HG03025 (cell line): ENCODE data around the gene SYNGR2.

Experiments
- ATAC-seq: cut with Tn5 transposase; IDR thresholded peaks from one replicate; pipeline ENCODE4 v1.9.1; 2021; ENCODE audit warnings: mild to moderate bottlenecking, moderate library complexity; ENCODE audit not compliant: unreplicated experiment, low FRiP score

Gene SYNGR2

DNA sequence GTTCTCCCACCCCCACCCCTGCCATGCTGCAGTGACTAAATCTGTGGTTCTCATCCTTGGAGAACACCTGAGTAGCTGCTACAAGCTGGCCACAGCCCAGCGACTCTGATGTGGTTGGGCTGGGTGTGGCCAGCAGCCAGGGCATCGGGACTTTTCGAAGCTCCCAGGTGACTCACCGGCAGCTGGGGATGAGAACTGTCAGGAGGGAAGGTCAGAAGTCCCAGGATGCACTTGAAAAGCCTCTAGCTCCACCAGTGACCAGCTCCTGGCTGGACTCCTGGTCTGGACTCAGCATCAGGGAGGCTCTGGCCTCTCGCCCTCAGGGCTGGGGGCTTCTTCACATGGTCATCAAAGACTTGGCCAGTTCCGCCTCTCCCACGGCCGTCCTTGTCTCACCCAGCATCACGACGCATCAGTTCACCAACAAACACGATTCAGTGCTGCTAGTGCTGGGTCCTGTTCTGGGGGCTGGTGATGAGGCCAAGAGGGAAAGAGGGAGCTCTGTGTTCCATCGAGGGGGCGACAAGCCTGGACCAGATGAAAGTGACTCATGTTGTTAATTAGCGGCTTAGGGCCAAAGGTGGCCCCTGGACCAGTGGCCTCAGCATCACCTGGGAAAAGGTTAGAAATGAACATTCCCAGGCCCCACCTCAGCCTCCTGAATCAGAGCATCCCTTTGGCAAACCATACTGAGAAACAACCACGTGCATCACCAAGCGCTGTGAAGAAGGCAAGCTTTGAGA lies 26.1 kb upstream of the SYNGR2 start:
- ATAC-seq: no peak

DNA sequence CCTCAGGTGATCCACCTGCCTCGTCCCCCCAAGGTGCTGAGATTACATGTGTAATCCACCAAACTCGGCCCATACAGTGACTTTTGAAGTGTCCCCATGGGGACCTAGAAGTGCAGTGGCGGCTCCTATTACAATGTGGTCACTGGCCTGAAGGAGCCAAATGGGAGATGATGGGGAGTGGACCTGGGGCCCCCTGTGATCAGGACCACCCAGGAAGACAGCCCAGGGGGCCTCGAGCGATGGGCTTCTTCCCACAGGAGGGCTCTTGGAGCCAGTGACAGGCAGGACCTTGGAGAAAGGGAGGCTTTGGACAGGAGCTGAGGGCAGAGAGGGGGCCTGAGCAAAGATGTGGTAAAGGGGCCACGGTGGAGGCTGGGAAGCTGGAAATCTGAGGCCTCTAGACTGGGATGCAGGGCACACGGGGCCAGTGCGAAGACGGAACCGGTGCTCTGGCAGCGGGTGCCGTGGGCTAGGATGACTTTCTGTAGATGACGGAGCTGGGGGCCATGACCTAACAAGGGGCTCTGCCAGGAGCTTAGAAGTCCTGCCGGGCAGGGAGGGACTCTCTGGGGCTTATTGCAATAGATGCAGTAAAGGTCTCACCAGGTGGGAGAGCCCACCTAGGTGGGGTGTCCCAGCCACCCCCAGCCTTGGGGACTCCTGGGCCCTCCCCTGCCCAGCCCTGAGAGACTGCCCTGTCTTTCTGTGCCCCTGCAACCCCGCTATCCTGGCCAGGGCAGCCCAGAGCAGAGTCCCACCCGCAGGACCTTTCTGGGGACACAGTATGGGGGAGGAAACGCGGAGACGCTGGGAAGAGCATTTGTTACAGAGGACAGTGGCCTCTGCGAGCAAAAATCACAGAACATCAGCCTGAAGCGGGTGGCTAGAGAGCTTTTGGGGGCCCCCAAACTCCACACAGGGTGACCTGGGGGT lies 24.9 kb upstream of the SYNGR2 start:
- no peak for ATAC-seq

DNA sequence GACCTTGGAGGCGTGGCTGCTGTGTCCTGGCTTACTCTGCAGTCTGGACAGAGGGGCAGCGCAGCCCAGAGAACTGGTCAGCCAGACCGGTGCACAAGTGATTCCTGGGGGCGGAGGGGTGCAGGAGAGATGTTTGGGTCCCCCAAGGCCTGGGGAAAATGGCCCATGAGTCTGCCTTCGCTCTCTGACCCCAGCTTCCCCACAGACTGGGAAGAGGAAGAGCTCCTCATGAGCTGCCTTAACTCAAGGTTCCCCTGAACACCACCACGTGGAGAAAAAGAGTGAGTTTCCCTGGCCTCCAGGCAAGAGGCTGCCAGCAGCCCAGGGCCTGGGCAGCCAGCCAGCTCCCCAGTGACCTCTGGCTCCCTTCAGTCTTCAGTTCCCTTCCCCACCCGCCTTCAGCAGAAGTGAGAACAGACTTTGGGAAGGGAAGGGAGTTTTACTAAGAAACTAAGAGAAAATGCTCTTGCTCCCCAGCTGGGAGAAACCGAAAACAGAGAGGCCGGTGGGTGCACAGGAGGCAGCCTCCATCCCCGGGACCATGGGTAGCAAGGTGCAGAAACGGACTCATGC lies 24.1 kb upstream of the SYNGR2 start:
- ATAC-seq: no peak

DNA sequence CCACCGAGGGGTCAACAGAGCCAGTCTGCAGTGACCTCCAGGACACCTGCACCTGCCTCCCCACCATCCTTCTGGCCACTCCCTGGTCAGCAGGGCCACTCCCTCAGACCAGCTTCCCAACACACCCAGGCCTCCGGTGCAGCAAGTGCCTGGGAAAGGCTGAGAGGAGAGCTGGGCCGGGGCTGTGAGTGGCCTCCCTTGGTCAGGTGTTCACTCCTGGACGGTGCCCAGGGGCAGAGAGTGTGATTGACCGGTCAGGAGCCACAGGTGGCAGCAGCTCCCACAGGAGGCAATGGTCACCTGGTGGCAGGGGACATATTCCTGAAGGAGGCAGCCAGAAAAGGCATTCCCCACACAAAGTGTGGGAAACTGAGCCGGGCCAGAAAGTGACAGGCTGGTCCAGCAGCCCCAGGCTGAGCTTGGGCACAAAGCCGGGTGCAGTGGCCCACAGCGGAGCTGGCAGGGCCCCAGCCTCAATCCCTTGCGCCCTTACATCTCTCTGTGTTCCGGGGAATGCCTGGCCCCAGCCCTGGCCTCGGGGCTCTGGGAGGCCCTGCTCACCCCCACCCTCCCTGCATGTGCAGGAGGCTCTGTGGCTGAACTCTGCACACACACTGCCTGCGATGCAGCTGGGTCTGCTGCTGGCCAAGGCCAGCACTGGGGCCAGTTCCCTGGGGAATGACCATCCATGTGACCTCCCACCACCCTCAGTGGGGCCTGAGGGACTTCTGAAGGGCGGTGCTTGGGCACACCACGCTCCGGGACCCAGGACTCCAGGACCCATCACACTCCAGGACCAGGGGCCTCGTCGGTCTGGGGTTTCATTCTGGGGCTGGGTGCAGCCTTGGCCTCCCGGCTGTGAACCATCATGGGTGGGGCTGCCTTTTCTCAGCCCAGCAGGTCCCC lies 23.4 kb upstream of the SYNGR2 start:
- no peak for ATAC-seq

DNA sequence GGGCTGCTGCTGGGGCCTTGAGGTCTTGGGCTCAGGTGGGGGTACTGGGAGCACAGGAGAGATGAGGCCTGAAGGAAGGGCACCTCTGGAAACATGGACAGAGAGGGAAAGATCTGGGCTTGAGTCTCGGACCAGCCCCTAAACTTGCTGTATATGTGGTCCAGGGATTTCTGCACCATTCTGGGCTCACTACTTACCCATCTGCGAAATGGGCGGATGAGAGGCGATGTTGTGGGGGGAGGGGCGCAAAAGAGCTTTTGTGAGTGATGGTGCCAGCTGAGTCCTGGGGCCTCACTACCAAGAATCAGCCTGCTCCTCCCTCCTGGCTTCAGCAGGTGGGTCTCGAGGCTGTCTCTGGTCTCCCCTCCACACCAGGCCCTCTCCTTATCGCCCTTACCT lies 21.9 kb upstream of the SYNGR2 start:
- ATAC-seq: no peak

DNA sequence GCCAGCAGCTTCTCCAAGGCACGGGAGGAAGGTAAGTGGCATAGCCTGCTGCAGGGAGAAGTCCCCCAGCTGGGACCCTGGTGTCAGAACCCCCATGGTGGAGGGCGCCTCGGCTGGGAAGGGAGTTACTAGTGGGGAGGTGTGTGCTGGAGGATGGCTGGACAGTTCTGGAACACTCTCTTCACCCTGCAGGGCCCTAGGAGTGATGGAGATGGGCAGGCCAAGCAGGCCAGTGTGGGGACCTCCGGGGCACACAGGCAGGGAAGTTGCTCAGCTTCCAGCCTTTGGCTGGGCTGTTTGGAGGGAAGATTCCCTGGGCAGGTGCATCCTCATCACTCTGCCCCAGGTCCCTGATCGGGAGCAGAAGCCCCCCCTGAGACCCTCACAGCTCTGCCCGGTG lies 21.5 kb upstream of the SYNGR2 start:
- ATAC-seq: no peak

DNA sequence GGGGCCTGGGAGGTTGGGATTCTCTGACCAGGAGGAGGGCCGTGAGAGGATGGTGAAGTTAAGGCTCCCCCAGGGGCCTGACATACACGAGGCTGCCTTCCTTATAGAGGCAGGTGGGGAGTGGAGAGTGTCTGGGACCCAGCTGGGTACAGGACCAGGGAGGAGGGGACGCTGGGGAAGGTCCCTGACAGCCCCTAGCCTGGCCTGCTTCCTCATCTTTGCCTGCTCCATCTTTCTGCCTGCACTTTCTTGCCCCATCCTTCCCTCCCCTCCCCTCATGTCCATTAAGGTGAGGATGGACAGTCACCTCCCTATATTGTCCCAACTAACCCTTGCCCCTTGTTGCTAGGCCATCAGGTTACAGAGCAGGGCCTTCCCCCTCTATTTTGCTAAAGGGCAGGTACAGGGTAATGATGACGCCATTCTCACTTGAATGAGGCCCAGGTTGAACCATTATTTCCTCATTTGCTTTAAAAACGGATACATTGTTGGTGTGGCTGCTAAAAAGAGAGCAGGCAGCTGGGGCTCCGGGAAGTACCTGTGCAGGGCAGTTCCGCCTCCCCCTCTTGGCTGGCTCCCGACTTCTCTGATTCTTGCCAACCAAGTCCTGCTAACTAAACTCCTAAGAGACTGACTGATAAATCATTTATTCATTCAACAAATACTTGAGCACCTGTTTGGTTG lies 20.9 kb upstream of the SYNGR2 start:
- ATAC-seq: no peak

DNA sequence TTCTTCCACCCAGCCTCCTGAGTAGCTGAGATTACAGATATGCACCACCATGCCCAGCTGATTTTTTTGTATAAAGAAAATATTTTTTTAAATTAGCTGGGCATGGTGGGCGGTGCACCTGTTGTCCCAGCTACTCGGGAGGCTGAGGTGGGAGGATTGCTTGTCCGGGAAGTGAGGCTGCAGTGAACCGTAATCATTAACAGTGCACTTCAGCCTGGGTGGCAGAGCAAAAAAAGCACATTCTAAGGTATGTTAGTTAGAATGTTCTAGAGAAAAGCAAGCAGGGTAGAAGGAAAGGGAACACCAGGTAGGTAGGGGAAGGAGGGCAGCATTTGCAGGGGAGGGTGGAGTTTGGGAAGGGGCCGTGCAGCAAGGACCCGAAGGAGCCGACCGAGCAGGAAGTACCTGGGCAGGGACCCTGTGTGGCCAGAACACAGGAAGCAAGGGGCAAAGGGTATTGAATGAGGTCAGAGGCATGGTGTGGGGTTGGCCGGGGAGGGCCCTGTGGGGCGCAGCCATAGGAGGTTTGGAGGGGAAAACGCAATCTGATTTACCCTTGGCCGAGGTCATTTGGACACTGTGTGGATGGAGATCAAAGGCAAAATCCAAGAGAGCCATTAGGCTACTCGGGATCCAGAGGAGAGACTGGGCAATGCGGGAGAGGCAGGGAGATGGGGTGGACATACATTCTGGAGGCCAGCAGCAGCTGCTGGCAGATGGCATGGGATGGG lies 19.9 kb upstream of the SYNGR2 start:
- ATAC-seq: no peak

DNA sequence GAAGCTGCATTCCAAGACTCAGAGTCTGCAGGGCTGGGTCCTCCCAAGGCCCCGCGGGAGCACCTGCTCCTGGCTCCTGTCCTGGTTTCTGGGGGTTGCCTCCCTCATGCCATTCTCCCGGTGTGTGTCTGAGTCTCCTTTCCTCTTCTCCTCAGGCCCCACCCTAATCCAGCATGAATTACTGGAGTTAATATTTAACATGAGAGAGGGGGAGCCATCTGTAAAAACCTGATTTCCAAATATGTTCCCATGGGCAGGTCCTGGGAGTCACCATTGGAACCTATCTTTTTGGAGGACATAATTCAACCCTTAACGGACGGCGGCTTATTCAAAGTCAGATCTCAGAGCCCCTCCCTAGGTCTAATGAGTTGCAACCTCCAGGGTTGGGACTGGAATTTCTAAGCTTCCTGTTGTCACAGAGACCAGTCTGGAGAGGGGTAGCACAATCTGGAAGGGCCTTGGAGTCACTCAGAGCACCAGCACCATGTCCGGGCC lies 16.8 kb upstream of the SYNGR2 start:
- ATAC-seq: no peak

DNA sequence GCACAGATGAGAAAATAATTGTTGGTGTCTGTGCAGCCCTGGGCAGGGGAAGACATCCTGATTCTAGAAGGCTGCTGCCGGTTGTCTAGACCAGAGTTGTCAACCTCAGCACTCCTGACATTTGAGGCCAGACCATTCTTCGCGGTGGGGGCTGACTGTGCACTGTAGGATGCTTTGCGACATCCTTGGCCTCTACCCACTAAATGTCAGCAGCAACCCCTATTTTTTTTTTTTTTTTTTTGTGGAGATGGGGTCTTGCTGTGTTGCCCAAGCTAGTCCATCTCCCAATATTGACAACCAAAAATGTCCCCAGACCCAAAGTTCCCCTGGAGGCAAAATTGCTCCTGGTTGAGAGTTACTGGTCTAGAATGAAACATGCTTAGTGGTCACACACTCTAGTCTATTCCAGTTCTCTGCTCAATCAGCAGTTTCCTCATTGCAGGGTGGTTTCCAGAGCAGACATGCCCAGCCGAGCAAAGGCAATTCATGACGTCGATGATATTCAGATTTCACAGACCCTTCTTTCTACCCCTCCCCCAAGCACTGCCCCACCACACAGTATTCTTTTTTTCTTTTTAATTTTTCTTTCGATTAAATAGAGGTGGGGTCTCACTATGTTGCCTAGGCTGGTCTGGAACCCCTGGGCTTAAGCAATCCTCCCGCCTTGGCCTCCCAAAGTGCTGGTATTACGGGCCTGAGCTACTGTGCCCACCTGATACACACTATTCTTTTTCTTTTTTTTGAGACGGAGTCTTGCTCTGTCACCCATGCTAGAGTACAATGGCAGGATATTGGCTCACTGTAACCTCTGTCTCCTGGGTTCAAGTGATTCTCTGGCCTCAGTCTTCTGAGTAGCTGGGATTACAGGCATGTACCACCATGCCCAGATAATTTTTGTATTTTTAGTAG lies 13.2 kb upstream of the SYNGR2 start:
- ATAC-seq: no peak

DNA sequence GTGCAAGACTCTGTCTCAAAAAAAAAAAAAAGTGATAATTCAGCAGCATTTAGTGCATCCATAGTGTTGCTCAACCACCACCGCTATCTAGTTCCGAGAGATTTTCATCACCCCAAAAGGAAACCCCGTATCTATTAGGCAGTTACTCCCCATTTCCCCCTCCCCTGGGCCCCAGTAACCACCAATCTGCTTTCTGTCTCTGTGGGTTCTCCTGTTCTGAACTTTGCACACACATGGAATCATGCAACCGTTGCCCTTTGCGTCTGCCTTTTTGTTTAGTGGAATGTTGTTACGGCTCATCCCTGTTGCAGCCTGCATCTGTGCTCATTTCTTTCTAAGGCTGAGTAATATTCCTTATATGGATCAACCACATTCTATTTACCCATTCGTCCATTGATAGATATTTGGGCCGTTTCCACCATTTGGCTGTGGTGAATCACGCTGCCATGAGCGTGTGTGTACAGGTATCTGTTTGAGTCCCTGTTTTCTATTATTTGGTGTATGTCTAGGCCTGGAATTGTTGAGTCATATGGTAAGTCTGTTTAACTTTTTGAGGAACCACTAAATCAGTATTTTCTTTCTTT lies 8.7 kb upstream of the SYNGR2 start:
- no peak for ATAC-seq

DNA sequence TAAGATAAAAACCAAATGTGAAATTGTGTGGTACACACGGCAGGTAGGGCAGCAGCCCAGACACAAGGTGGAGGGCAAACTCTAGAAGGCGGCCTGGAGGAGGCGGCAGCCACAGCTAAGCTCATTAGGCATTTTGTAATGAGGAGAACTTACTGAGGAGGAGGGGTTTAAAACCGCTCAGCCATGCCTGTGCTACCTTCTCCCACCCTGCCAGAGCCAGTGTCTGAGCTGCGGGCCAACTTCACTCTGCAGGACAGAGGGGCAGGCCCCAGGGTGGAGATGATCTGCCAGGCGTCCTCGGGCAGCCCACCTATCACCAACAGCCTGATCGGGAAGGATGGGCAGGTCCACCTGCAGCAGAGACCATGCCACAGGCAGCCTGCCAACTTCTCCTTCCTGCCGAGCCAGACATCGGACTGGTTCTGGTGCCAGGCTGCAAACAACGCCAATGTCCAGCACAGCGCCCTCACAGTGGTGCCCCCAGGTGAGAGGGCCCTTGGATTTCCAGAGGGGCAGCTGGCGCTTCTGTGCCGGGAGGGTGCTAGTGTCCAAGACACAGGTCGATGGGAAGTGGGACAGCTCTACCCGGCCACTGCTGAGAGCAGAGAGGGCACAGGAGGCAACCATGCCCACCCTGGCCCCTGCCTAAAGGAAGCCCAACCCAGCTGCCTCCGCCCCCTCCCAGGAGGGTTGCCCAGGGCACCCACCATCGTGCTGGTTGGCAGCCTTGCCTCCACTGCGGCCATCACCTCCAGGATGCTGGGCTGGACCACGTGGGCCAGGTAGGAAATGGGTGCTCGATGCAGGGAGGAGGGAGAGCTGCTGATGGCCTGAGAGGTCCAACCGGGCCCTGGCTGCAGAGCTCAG lies 4.3 kb upstream of the SYNGR2 start:
- no peak for ATAC-seq

DNA sequence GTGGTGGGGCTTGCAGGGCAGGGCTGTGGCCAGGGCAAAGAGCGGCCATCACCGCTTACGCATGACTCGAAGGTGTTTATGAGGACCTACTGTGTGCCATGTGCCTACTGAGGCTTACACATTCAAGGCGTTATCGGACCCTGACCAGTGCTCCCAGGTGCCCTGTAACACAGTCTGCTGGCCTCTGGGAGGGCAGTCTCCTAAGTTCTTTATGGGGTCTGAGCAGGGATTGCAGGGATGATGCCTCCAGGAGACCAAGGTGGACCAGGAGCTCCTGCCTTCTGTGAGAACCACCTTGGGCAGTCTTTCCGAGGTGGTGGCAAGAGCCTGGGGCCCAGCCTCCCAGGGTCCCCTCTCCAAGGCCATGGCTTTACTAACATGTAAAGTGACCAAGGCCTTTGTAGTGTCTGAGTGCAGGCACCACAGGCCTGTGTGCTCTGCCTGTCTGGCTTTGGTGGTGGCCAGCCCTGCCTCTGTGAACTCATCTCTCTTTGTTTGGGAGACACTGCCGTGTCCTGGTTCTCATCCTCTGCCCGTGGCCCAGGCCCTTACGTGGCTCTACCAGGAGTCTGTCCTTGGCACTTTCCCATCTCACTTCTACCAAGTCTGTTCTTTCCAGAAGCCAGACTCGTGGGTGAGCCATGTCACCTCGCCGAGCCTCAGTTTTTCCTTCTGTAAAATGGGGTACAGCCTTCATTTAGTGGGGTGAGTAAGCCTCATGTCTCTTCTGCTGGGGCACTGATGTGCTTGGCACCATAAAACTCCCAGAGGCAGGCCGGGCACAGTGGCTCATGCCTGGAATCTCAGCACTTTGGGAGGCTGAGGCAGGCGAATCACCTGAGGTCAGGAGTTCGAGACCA lies 3.4 kb upstream of the SYNGR2 start:
- ATAC-seq: no peak

DNA sequence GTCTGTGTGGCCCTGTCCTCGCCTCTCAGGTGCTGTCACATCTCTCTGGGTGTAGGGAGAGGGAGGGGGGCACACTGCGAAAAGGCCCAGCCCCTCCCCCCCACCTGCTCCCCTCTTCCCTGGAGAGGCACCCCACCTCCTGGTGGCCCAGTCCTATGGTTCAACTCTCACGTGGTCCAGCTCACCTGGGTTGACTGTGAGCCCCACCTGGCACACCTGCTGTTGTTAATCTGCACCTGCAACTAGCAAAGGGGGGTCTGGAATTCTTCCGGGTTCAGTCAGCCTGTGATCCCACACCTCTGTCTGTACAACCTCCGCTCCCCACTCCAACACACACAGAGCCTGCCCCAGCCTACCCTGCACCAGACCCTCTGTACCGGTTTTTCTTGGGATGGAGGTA lies 2.0 kb upstream of the SYNGR2 start:
- ATAC-seq: no peak

DNA sequence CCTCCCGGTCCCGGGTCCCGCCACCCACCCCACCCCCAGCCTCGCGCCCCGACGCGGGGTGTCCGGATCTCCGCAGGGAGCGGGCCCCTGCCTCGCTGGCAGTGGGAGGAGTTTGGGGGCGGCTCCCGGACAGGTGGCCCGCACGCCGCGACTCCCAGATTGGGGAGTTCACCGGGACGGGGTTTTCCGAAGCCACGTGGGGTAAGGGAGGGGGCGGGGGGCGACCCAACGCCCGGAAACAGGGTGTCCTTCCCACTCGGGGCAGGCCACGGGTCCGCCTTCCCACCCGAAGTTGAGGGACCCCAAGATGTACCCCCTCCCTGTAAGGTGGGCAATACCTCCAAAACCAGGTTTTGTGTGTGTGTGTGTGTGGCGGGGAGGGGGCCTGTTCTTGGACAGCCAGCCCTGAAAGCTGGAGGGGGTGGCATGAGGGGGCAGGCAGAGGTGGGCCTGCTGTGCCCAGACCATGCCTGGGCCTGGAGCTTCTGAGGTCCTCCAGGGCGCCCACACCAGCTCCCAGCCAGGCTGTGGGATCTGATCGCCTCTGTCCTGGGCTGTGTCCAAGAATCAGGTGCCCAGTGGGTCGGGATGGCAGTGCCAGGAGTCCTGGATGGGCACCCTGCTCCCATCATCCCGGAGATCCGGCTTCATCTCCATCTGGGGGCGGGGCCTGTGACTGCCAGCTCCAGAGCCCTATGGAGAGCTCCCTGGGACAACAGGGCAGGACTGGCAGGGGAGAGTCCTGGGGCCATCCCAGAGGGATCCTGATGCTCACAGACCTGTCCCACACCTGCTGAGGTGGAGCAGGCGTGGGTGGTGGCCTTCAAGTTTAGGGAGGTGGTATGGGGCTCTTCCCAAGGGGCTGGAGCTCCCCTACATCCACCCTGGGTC lies 767 bp downstream of the SYNGR2 start:
- ATAC-seq: peak; percentile 19
